SK-N-SH (cell line): ENCODE results near the gene ATP1A1. TPM values are rescaled to one million over a fixed set of nuclear protein-coding genes. Genes with fewer than 3 reads are reported as not detected.

Experiments
- CTCF ChIA-PET: fragments of 300-600, 350-600 bp; formaldehyde crosslinking; extraction: SDS; loops from one replicate; lab custom pipeline; 2021; lab: Yijun Ruan, JAX
- POLR2A ChIA-PET: fragments of 350-600 bp; sonication (Branson Sonifier 250); formaldehyde crosslinking; extraction: SDS; loops from one replicate; lab custom pipeline; 2020; ENCODE audit warnings: antibody characterized with exemption, inconsistent platforms; lab: Yijun Ruan, JAX
- DNase-seq: peaks from one replicate; pipeline ENCODE4 v3.0.0; 2012
- H2AFZ ChIP-seq: fragments of 200-600 bp; sonication (generic); 2 replicates; pipeline ENCODE4 v1.8.1; 2016; ENCODE audit warnings: antibody characterized with exemption, mild to moderate bottlenecking, low read depth
- H3F3A ChIP-seq: fragments of 200-600 bp; sonication (generic); replicated peaks from 2 replicates; pipeline ENCODE3; 2016; ENCODE audit warnings: antibody characterized with exemption, mild to moderate bottlenecking; ENCODE audit not compliant: insufficient read depth
- H3K27ac ChIP-seq, 2 experiments: fragments of 200-500 bp in 1 of 2; fragments of 200-600 bp in 1 of 2; sonication (Bioruptor generic) in 1 of 2; sonication (generic), shearing (Covaris generic) in 1 of 2; 2 replicates each; pipeline versions ENCODE4 v1.5.1 to v1.6.1; 2014 to 2016; ENCODE audit warnings: low read depth in 2 of 2, inconsistent platforms in 1 of 2, low read length in 1 of 2, mild to moderate bottlenecking in 1 of 2, mixed read lengths in 1 of 2
- H3K27me3 ChIP-seq: fragments of 200-600 bp; sonication (generic), shearing (Covaris generic); 2 replicates; pipeline ENCODE4 v1.6.1; 2016; ENCODE audit warnings: mixed run types; ENCODE audit not compliant: insufficient read depth
- H3K36me3 ChIP-seq, 2 experiments: fragments of 200-500 bp in 1 of 2; fragments of 200-600 bp in 1 of 2; sonication (Bioruptor generic) in 1 of 2; sonication (generic) in 1 of 2; replicated peaks in 1 of 2; 2 replicates each; pipeline versions ENCODE3 to v1.5.1; 2014 to 2016; ENCODE audit warnings: low read length in 1 of 2, mild to moderate bottlenecking in 1 of 2; ENCODE audit not compliant: insufficient read depth in 2 of 2, control insufficient read depth in 1 of 2
- H3K4me1 ChIP-seq, 2 experiments: fragments of 200-500 bp in 1 of 2; fragments of 200-600 bp in 1 of 2; sonication (Bioruptor generic) in 1 of 2; sonication (generic), shearing (Covaris generic) in 1 of 2; 2 replicates each; pipeline versions ENCODE4 v1.5.1 to v1.6.1; 2014 to 2016; ENCODE audit warnings: low read depth in 1 of 2, low read length in 1 of 2, mixed run types in 1 of 2; ENCODE audit not compliant: insufficient read depth in 2 of 2, control insufficient read depth in 1 of 2
- H3K4me2 ChIP-seq: fragments of 200-600 bp; sonication (generic), shearing (Covaris generic); 2 replicates; pipeline ENCODE4 v1.6.1; 2017; ENCODE audit warnings: mixed run types
- H3K4me3 ChIP-seq, 2 experiments: fragments of 200-500 bp in 1 of 2; fragments of 200-600 bp in 1 of 2; sonication (Bioruptor generic) in 1 of 2; sonication (generic), shearing (Covaris generic) in 1 of 2; 2 replicates each; pipeline versions ENCODE4 v1.5.1 to v1.8.1; 2014 to 2016; ENCODE audit warnings: low read depth in 2 of 2, inconsistent platforms in 1 of 2, low read length in 1 of 2, mild to moderate bottlenecking in 1 of 2, mixed read lengths in 1 of 2, moderate library complexity in 1 of 2
- H3K79me2 ChIP-seq: fragments of 200-600 bp; sonication (generic); 2 replicates; pipeline ENCODE4 v1.8.1; 2017; ENCODE audit warnings: mild to moderate bottlenecking; ENCODE audit not compliant: insufficient read depth
- H3K9ac ChIP-seq: fragments of 200-600 bp; sonication (generic); 2 replicates; pipeline ENCODE4 v1.6.1; 2017; ENCODE audit warnings: mixed run types
- H3K9me2 ChIP-seq: fragments of 200-600 bp; sonication (generic); 2 replicates; pipeline ENCODE4 v1.6.1; 2017; ENCODE audit warnings: mixed run types
- H3K9me3 ChIP-seq: fragments of 200-600 bp; sonication (generic); 2 replicates; pipeline ENCODE4 v1.6.1; 2017; ENCODE audit warnings: mixed run types, mild to moderate bottlenecking, moderate library complexity
- H4K20me1 ChIP-seq: fragments of 200-600 bp; sonication (generic); 2 replicates; pipeline ENCODE4 v1.6.1; 2017; ENCODE audit warnings: mild to moderate bottlenecking, mixed run types; ENCODE audit not compliant: insufficient read depth
- ELF1 ChIP-seq: IDR thresholded peaks from 2 replicates; pipeline ENCODE4 v1.4.0; 2012
- EP300 ChIP-seq, 2 experiments: IDR thresholded peaks; 2 replicates each; pipeline versions ENCODE4 v1.4.0 to v1.6.1; 2012; ENCODE audit warnings: borderline replicate concordance in 1 of 2, low read depth in 1 of 2, low read length in 1 of 2
- EZH2phosphoT487 ChIP-seq: fragments of 200-600 bp; sonication (generic); IDR thresholded peaks from 2 replicates; pipeline ENCODE4 v1.6.1; 2017; ENCODE audit warnings: low read depth, mixed run types, mild to moderate bottlenecking, antibody characterized with exemption, moderate library complexity, borderline replicate concordance
- IRF3 ChIP-seq: fragments of 150-350 bp; IDR thresholded peaks from 2 replicates; pipeline ENCODE4 v1.6.1; 2016; ENCODE audit warnings: mild to moderate bottlenecking, low read depth, low read length
- MAX ChIP-seq: IDR thresholded peaks from 2 replicates; pipeline ENCODE4 v1.4.0; 2012; ENCODE audit warnings: low read depth
- MEF2A ChIP-seq: IDR thresholded peaks from 2 replicates; pipeline ENCODE4 v1.4.0; 2012; ENCODE audit warnings: low read depth, borderline replicate concordance
- MXI1 ChIP-seq: IDR thresholded peaks from 2 replicates; pipeline ENCODE4 v1.6.1; 2012; ENCODE audit warnings: mild to moderate bottlenecking, low read depth, low read length, improper control_type of control experiment
- POLR2AphosphoS5 ChIP-seq: IDR thresholded peaks from 2 replicates; pipeline ENCODE4 v1.6.1; 2012; ENCODE audit warnings: low read depth, low read length
- RAD21 ChIP-seq: IDR thresholded peaks from 2 replicates; pipeline ENCODE4 v1.6.1; 2012; ENCODE audit warnings: mild to moderate bottlenecking, low read length
- RFX5 ChIP-seq: IDR thresholded peaks from 2 replicates; pipeline ENCODE4 v1.6.1; 2012; ENCODE audit warnings: mild to moderate bottlenecking, improper control_type of control experiment, low read length
- RXRA ChIP-seq: IDR thresholded peaks from 2 replicates; pipeline ENCODE4 v1.4.0; 2012; ENCODE audit warnings: low read depth, mild to moderate bottlenecking, borderline replicate concordance
- SIN3A ChIP-seq: IDR thresholded peaks from 2 replicates; pipeline ENCODE4 v1.6.1; 2012; ENCODE audit warnings: low read depth, mild to moderate bottlenecking, low read length, moderate library complexity, borderline replicate concordance
- SMC3 ChIP-seq: IDR thresholded peaks from 2 replicates; pipeline ENCODE4 v1.6.1; 2012; ENCODE audit warnings: low read depth, low read length, improper control_type of control experiment
- TAF1 ChIP-seq: IDR thresholded peaks from 2 replicates; pipeline ENCODE4 v1.6.1; 2012; ENCODE audit warnings: low read depth, mild to moderate bottlenecking, low read length, moderate library complexity, borderline replicate concordance
- USF2 ChIP-seq: fragments of 150-350 bp; IDR thresholded peaks from 2 replicates; pipeline ENCODE4 v1.6.1; 2017; ENCODE audit warnings: antibody characterized with exemption, low read length, low read depth, borderline replicate concordance
- ZBTB33 ChIP-seq: IDR thresholded peaks from 2 replicates; pipeline ENCODE4 v1.4.0; 2012; ENCODE audit warnings: low read depth, borderline replicate concordance
- WGBS: methylation state at CpG from one replicate; pipeline ENCODE4 v1.1.6; 2017; ENCODE audit warnings: low lambda C conversion rate; 5-methylcytosine and 5-hydroxymethylcytosine counted together
- polyA plus RNA-seq, 3 experiments: library from polyadenylated mRNA; depleted of rRNA; stranded (reverse); fragments of >200 nt; gene quantifications; 2 replicates each; pipeline ENCODE4 v1.2.3, GENCODE V29; 2012
- TF ChIP-seq, protein P1 (sequence below): fragments of 200-600 bp; sonication (generic); IDR thresholded peaks from 2 replicates; pipeline ENCODE4 v1.6.1; 2017; ENCODE audit warnings: antibody characterized with exemption, mild to moderate bottlenecking, moderate library complexity

The ATP1A1 gene
- polyA plus RNA-seq, 1 of the 3 experiments (the other 2 are of a cell fraction): 233 TPM

GRCh38 chr1:116334015-116334547, 39.0 kb upstream of the ATP1A1 start:
- Histone ChIP-seq H3K9ac (no peak overlapping the region), H2AFZ (no peak overlapping the region), H3K27ac (no peak overlapping the region), H3K36me3 (no peaks in the 10 kb centered on the region), H3K4me2 (no peak overlapping the region), H3K4me3 (no peak overlapping the region), H3K9me2 (no peaks in the 10 kb centered on the region), H3F3A (no peaks in the 10 kb centered on the region), H4K20me1 (no peaks in the 10 kb centered on the region), H3K79me2 (no peaks in the 10 kb centered on the region), H3K9me3 (no peaks in the 10 kb centered on the region), H3K27me3 (no peaks in the 10 kb centered on the region), H3K4me1 (peaks cover 0 to 17% of the 10 kb centered on the region in 2 experiments; a peak in 1 of 4 replicates)
- ChIA-PET CTCF (interaction anchor here (1.4 to 2.2 kb wide), 2 partner anchors 11 to 195 kb away, joined by 3 to 7 read pairs; no protein-coding TSS in a partner anchor), POLR2A (no interaction called here)
- no CpG with 5 or more reads among the region's 2 CpGs for WGBS
- no peak for DNase-seq
- TF ChIP-seq POLR2AphosphoS5 (no peak), SIN3A (no peak), MXI1 (no peak), TAF1 (no peak), EZH2phosphoT487 (no peak), ELF1 (no peak), USF2 (no peak), RAD21 (no peak), MEF2A (no peak), RXRA (no peak), MAX (no peak), IRF3 (no peak), RFX5 (no peak), EP300 (IDR thresholded peaks at IDR 0.05; ENCODE audit: borderline replicate concordance in 1 of 2, low read depth in 1 of 2, low read length in 1 of 2) (no peak), ZBTB33 (no peak), SMC3 (no peak)
- TF ChIP-seq, protein P1, sequence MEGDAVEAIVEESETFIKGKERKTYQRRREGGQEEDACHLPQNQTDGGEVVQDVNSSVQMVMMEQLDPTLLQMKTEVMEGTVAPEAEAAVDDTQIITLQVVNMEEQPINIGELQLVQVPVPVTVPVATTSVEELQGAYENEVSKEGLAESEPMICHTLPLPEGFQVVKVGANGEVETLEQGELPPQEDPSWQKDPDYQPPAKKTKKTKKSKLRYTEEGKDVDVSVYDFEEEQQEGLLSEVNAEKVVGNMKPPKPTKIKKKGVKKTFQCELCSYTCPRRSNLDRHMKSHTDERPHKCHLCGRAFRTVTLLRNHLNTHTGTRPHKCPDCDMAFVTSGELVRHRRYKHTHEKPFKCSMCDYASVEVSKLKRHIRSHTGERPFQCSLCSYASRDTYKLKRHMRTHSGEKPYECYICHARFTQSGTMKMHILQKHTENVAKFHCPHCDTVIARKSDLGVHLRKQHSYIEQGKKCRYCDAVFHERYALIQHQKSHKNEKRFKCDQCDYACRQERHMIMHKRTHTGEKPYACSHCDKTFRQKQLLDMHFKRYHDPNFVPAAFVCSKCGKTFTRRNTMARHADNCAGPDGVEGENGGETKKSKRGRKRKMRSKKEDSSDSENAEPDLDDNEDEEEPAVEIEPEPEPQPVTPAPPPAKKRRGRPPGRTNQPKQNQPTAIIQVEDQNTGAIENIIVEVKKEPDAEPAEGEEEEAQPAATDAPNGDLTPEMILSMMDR: no peak
